Measurements from ENCODE around the gene GNG7.
"Not testable (repeated sequence)": the region's sequence is repeated elsewhere in the genome, so short reads cannot be mapped to it uniquely, and the experiment has no call there.

Gene GNG7

DNA sequence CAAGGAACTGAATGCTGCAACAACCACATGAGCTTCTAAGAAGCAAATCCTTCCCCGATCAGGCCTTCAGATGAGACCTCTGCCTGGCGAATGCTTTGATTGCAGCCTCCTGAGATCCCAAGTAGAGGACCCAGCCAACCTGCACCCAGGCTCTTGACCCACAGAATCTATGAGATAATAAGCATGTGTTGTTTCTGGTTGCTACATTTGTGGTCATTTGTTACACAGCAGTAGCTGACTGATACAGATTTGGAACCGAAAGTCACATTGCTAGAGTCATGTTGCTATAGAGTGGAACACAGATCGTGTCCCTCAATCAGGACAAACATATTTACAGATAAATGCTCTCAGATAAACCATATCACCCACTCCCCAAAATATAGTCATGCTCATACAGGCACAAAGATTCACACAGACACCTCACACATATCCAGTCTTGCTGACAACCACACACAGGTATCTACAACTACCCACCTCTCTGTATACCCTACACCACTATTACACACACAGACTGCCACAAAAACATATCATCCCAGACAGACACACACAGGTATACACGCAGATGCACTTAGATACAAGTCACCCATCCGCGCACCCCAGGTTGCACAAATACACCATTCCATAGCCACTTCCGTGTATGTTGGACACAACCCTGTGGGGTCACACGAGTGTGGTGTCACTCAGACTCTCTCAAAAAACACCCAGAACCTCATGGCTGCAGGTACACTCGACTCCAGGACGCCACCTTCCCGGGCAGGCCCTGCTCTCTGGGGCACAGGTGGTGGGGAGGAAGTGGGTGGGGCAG, 13.2 kb upstream of the GNG7 start:
- H3K9ac ChIP-seq (ENCODE audit: low read depth, low read length): no peak overlapping the region
- no peaks in the 10 kb centered on the region for H3K27me3 ChIP-seq (ENCODE audit: insufficient read depth, low read length, poor library complexity)
- H3K27ac ChIP-seq (ENCODE audit: low read length): no peak overlapping the region
- H4K20me1 ChIP-seq (ENCODE audit: insufficient read depth, low read length): no peaks in the 10 kb centered on the region
- no peaks in the 10 kb centered on the region for H3K4me1 ChIP-seq (ENCODE audit: insufficient read depth, low read length)
- no peak overlapping the region for H2AFZ ChIP-seq (ENCODE audit: low read depth, low read length)
- no peak for DNase-seq
- H3K9me3 ChIP-seq (ENCODE audit: insufficient read depth, low read length, severe bottlenecking): peaks cover 6% of the 10 kb centered on the region
- H3K79me2 ChIP-seq (ENCODE audit: insufficient read depth, low read length): no peaks in the 10 kb centered on the region
- no peak overlapping the region for H3K4me3 ChIP-seq (ENCODE audit: low read depth in 1 of 2, low read length in 2 of 2)
- no peaks in the 10 kb centered on the region for H3K36me3 ChIP-seq (ENCODE audit: insufficient read depth, low read length)
- no peak overlapping the region for H3K4me2 ChIP-seq (ENCODE audit: insufficient read depth, low read length)
- no peak for TF ChIP-seq EZH2 (IDR thresholded peaks at IDR 0.05; ENCODE audit: borderline replicate concordance, low read depth, low read length, severe bottlenecking)
- TF ChIP-seq, protein P1, sequence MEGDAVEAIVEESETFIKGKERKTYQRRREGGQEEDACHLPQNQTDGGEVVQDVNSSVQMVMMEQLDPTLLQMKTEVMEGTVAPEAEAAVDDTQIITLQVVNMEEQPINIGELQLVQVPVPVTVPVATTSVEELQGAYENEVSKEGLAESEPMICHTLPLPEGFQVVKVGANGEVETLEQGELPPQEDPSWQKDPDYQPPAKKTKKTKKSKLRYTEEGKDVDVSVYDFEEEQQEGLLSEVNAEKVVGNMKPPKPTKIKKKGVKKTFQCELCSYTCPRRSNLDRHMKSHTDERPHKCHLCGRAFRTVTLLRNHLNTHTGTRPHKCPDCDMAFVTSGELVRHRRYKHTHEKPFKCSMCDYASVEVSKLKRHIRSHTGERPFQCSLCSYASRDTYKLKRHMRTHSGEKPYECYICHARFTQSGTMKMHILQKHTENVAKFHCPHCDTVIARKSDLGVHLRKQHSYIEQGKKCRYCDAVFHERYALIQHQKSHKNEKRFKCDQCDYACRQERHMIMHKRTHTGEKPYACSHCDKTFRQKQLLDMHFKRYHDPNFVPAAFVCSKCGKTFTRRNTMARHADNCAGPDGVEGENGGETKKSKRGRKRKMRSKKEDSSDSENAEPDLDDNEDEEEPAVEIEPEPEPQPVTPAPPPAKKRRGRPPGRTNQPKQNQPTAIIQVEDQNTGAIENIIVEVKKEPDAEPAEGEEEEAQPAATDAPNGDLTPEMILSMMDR (IDR thresholded peaks at IDR 0.05; ENCODE audit: borderline replicate concordance, extremely low read depth, low read length, poor library complexity, severe bottlenecking): no peak
- ATAC-seq (ENCODE audit: insufficient read depth, low read depth): no peak

- no peaks in the 10 kb centered on the region for H3K36me3 ChIP-seq (ENCODE audit: insufficient read depth, low read length)
- no peaks in the 10 kb centered on the region for H3K4me1 ChIP-seq (ENCODE audit: insufficient read depth, low read length)
- H3K4me2 ChIP-seq (ENCODE audit: insufficient read depth, low read length): no peak overlapping the region
- H3K27ac ChIP-seq (ENCODE audit: low read length): no peak overlapping the region
- peaks cover 6% of the 10 kb centered on the region for H3K9me3 ChIP-seq (ENCODE audit: insufficient read depth, low read length, severe bottlenecking)
- no peaks in the 10 kb centered on the region for H4K20me1 ChIP-seq (ENCODE audit: insufficient read depth, low read length)
- no peak overlapping the region for H3K4me3 ChIP-seq (ENCODE audit: low read depth in 1 of 2, low read length in 2 of 2)
- H3K79me2 ChIP-seq (ENCODE audit: insufficient read depth, low read length): no peaks in the 10 kb centered on the region
- DNase-seq (no peak), ATAC-seq (ENCODE audit: insufficient read depth, low read depth) (no peak)
- TF ChIP-seq, protein P1 (IDR thresholded peaks at IDR 0.05; ENCODE audit: borderline replicate concordance, extremely low read depth, low read length, poor library complexity, severe bottlenecking): no peak
- no peak for TF ChIP-seq EZH2 (IDR thresholded peaks at IDR 0.05; ENCODE audit: borderline replicate concordance, low read depth, low read length, severe bottlenecking)
- no peak overlapping the region for H2AFZ ChIP-seq (ENCODE audit: low read depth, low read length)
- no peaks in the 10 kb centered on the region for H3K27me3 ChIP-seq (ENCODE audit: insufficient read depth, low read length, poor library complexity)
- H3K9ac ChIP-seq (ENCODE audit: low read depth, low read length): no peak overlapping the region
These were observed 12.2 kb upstream of the GNG7 start for GRCh38 chr19:2714531-2715269.

DNA sequence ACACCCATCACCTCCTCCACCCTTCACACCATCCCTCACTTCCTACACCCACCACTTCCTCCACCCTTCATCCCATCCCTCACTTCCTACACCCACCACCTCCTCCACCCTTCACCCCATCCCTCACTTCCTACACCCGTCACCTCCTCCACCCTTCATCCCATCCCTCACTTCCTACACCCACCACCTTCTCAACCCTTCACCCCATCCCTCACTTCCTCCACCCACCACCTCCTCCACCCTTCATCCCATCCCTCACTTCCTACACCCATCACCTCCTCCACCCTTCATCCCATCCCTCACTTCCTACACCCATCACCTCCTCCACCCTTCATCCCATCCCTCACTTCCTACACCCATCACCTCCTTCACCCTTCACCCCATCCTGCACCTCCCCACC, 11.6 kb upstream of the GNG7 start:
- H3K27ac ChIP-seq (ENCODE audit: low read length); H3K9ac ChIP-seq (ENCODE audit: low read depth, low read length); H3K4me3 ChIP-seq (ENCODE audit: low read depth in 1 of 2, low read length in 2 of 2); H3K4me2 ChIP-seq (ENCODE audit: insufficient read depth, low read length); ATAC-seq (ENCODE audit: insufficient read depth, low read depth); H3K4me1 ChIP-seq (ENCODE audit: insufficient read depth, low read length); H2AFZ ChIP-seq (ENCODE audit: low read depth, low read length); H3K27me3 ChIP-seq (ENCODE audit: insufficient read depth, low read length, poor library complexity); H4K20me1 ChIP-seq (ENCODE audit: insufficient read depth, low read length); DNase-seq; H3K79me2 ChIP-seq (ENCODE audit: insufficient read depth, low read length); H3K36me3 ChIP-seq (ENCODE audit: insufficient read depth, low read length); H3K9me3 ChIP-seq (ENCODE audit: insufficient read depth, low read length, severe bottlenecking): not testable (repeated sequence)

DNA sequence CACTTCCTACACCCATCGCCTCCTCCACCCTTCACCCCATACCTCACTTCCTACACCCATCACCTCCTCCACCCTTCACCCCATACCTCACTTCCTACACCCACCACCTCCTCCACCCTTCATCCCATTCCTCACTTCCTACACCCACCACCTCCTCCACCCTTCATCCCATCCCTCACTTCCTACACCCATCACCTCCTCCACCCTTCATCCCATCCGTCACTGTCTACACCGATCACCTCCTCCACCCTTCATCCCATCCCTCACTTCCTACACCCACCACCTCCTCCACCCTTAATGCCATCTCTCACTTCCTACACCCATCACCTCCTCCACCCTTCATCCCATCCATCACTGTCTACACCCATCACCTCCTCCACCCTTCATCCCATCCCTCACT, 10.7 kb upstream of the GNG7 start:
- H3K4me3 ChIP-seq (ENCODE audit: low read depth in 1 of 2, low read length in 2 of 2); H3K36me3 ChIP-seq (ENCODE audit: insufficient read depth, low read length); H3K4me2 ChIP-seq (ENCODE audit: insufficient read depth, low read length); H4K20me1 ChIP-seq (ENCODE audit: insufficient read depth, low read length); H3K9ac ChIP-seq (ENCODE audit: low read depth, low read length); H3K79me2 ChIP-seq (ENCODE audit: insufficient read depth, low read length); ATAC-seq (ENCODE audit: insufficient read depth, low read depth); H3K27ac ChIP-seq (ENCODE audit: low read length); DNase-seq; H3K9me3 ChIP-seq (ENCODE audit: insufficient read depth, low read length, severe bottlenecking); H3K27me3 ChIP-seq (ENCODE audit: insufficient read depth, low read length, poor library complexity); H3K4me1 ChIP-seq (ENCODE audit: insufficient read depth, low read length); H2AFZ ChIP-seq (ENCODE audit: low read depth, low read length): not testable (repeated sequence)
